ENCODE data around the gene STAT6.

Gene STAT6

DNA sequence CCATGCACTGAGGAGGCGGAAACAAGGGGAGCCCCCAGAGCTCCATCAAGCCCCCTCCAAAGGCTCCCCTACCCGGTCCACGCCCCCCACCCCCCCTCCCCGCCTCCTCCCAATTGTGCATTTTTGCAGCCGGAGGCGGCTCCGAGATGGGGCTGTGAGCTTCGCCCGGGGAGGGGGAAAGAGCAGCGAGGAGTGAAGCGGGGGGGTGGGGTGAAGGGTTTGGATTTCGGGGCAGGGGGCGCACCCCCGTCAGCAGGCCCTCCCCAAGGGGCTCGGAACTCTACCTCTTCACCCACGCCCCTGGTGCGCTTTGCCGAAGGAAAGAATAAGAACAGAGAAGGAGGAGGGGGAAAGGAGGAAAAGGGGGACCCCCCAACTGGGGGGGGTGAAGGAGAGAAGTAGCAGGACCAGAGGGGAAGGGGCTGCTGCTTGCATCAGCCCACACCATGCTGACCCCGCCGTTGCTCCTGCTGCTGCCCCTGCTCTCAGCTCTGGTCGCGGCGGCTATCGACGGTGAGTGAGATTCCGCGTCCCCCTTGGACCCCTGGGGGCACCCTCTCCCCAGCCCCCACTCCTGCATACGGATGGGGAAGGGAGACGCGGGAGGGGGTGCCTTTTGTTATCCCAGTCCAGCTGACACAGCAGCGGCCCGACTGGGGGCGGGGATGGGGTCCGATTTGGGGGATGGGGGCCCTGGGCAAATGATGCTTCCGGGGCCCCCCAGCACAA lies 17.5 kb upstream of the STAT6 start:
- no peaks in the 10 kb centered on the region for H3K79me2 ChIP-seq (ENCODE audit: insufficient read depth, low read length)
- TF ChIP-seq EZH2phosphoT487 (conservative IDR thresholded peaks at IDR 0.05; ENCODE audit: low read length) (no peak), CTCF (IDR thresholded peaks at IDR 0.05; ENCODE audit: insufficient read depth, low read length, poor library complexity, severe bottlenecking) (no peak)
- no peak overlapping the region; the same call in 1 of the 2 replicates for H3K9ac ChIP-seq (ENCODE audit: low read length)
- H3K9me2 ChIP-seq (replicated peaks; ENCODE audit: insufficient read depth, low read length) = no peaks in the 10 kb centered on the region
- H3K4me2 ChIP-seq (ENCODE audit: low read depth, low read length, poor library complexity, severe bottlenecking) = peak overlapping the region; percentile 93
- H3K27ac ChIP-seq (ENCODE audit: low read depth, low read length) = no peak overlapping the region
- no peaks in the 10 kb centered on the region for H3F3A ChIP-seq (ENCODE audit: insufficient read depth)
- no peaks in the 10 kb centered on the region for H3K27me3 ChIP-seq (ENCODE audit: low read length)
- H3K4me3 ChIP-seq (ENCODE audit: insufficient read depth, low read length, poor library complexity, severe bottlenecking) = peak overlapping the region; percentile 71
- H4K20me1 ChIP-seq (ENCODE audit: low read depth, low read length) = no peaks in the 10 kb centered on the region
- H3K9me3 ChIP-seq (ENCODE audit: insufficient read depth, low read length) = no peaks in the 10 kb centered on the region
- no peak overlapping the region for H2AFZ ChIP-seq (ENCODE audit: low read depth, low read length, severe bottlenecking)
- no peaks in the 10 kb centered on the region for H3K36me3 ChIP-seq (ENCODE audit: low read length)

DNA sequence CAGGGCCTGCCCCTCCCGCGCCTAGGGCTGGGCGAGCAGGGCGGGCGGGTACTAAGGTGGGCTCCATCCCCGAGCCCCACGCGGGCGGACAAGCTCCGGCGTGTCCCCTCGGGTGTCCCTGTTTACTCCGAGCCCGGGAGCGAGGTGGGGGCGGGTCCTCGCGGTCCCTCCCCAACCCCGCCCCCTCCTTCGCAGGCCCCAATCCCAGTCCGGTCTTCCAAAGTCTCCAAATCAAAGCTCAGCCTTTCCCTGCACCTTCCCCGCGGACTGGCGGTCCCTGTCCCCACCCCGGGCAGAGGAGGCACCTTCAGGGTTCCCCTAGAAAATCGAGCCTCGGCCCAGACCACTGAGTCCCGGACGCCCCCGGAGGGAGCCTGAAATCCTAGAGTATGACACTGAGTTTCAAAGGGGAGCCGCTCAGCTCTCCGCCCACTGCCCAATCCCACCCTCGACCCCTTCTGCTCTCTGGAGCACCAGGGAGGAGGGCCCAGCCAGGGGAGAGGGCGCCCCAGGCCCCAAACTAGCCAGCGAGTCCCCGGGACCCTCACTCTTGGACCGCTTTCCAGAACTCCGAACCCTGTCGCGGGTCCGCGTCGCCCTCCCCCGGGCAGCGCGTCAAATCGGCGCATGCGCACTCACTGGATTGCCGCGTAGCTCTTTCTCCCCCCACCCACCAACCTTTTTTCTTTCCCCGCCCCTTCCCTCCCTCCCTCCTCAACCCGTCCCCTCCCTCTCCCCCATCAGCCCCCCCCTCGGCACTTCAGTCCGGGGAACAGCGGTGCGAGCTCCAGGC lies 16.8 kb upstream of the STAT6 start, which contains the start of gene LRP1:
LRP1 (plus strand) TSS at position 758 of the 793 bp plus-strand sequence. CDS start 482 bp downstream, outside the sequence.
- TF ChIP-seq CTCF (IDR thresholded peaks at IDR 0.05; ENCODE audit: insufficient read depth, low read length, poor library complexity, severe bottlenecking) = no peak
- TF ChIP-seq EZH2phosphoT487 (conservative IDR thresholded peaks at IDR 0.05; ENCODE audit: low read length) = no peak
- Histone ChIP-seq H2AFZ (ENCODE audit: low read depth, low read length, severe bottlenecking) (peak within 1 kb of the TSS; percentile 100), H3K27me3 (ENCODE audit: low read length) (no peaks in the 10 kb centered on the region), H3F3A (ENCODE audit: insufficient read depth) (no peaks in the 10 kb centered on the region), H3K36me3 (ENCODE audit: low read length) (no peaks in the 10 kb centered on the region), H3K4me2 (ENCODE audit: low read depth, low read length, poor library complexity, severe bottlenecking) (peak within 1 kb of the TSS; percentile 93), H4K20me1 (ENCODE audit: low read depth, low read length) (no peaks in the 10 kb centered on the region), H3K27ac (ENCODE audit: low read depth, low read length) (no peak within 1 kb of the TSS), H3K4me3 (ENCODE audit: insufficient read depth, low read length, poor library complexity, severe bottlenecking) (peak within 1 kb of the TSS; percentile 71), H3K9ac (ENCODE audit: low read length) (peak within 1 kb of the TSS; percentile 71), H3K9me2 (replicated peaks; ENCODE audit: insufficient read depth, low read length) (no peaks in the 10 kb centered on the region), H3K9me3 (ENCODE audit: insufficient read depth, low read length) (no peaks in the 10 kb centered on the region), H3K79me2 (ENCODE audit: insufficient read depth, low read length) (no peaks in the 10 kb centered on the region)

DNA sequence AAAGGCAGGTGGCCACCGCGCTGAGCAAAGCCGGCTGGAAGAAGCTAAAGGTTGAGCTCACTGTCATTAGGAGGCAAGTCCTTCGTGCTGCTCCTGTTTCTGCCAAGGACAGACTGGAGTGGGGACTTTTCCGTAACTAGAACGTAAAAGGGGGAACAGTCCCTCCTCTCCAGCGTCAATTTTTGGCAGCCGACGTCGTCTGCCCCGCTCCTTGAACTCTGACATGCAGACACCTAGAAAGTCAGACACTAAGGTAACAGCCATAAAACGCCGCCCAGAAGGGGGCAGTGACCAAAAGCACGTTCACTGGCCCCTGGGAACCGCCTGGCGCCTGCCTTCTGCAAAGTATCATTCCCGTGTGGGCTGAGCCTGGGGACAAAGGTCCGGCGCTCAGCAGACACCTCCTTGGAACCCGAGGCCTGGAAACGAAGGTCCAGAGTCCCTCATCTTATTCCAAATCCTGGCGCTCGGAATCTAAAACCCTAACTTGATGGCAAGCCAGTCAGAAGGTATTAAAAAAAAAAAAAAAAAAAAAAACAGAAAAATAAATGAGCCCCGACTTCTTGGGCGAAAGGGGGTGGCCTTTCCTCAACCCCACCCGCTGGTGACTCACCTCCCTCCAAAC lies 16.1 kb upstream of the STAT6 start:
- no peaks in the 10 kb centered on the region for H4K20me1 ChIP-seq (ENCODE audit: low read depth, low read length)
- no peak overlapping the region for H3K27ac ChIP-seq (ENCODE audit: low read depth, low read length)
- no peaks in the 10 kb centered on the region for H3K36me3 ChIP-seq (ENCODE audit: low read length)
- no peaks in the 10 kb centered on the region for H3K79me2 ChIP-seq (ENCODE audit: insufficient read depth, low read length)
- H3K9ac ChIP-seq (ENCODE audit: low read length) = peak overlapping the region; percentile 71
- H3K9me3 ChIP-seq (ENCODE audit: insufficient read depth, low read length) = no peaks in the 10 kb centered on the region
- H3K9me2 ChIP-seq (replicated peaks; ENCODE audit: insufficient read depth, low read length) = no peaks in the 10 kb centered on the region
- H3K4me2 ChIP-seq (ENCODE audit: low read depth, low read length, poor library complexity, severe bottlenecking) = peak overlapping the region; percentile 93
- H3F3A ChIP-seq (ENCODE audit: insufficient read depth) = no peaks in the 10 kb centered on the region
- peak overlapping the region; percentile 100 for H2AFZ ChIP-seq (ENCODE audit: low read depth, low read length, severe bottlenecking)
- peak overlapping the region; percentile 71 for H3K4me3 ChIP-seq (ENCODE audit: insufficient read depth, low read length, poor library complexity, severe bottlenecking)
- peak; percentile 26 for TF ChIP-seq CTCF (IDR thresholded peaks at IDR 0.05; ENCODE audit: insufficient read depth, low read length, poor library complexity, severe bottlenecking)
- no peak for TF ChIP-seq EZH2phosphoT487 (conservative IDR thresholded peaks at IDR 0.05; ENCODE audit: low read length)
- no peaks in the 10 kb centered on the region for H3K27me3 ChIP-seq (ENCODE audit: low read length)

All from SU-DHL-6 (cell line).